Brain microvascular endothelial cell (primary cell): ENCODE data around the gene KRTAP19-2.

Source experiments
- DNase-seq: peaks from one replicate; pipeline ENCODE4 v3.0.0-alpha.2; 2020
- H3K27ac ChIP-seq: fragments of 250-450 bp; sonication (Bioruptor Pico); 2 replicates; pipeline ENCODE4 v1.5.1; 2020; ENCODE audit warnings: mild to moderate bottlenecking, moderate library complexity
- H3K27me3 ChIP-seq: fragments of 250-450 bp; sonication (Bioruptor Pico); replicated peaks from 2 replicates; pipeline ENCODE4 v1.5.1; 2020; ENCODE audit warnings: mild to moderate bottlenecking
- H3K36me3 ChIP-seq: fragments of 250-450 bp; sonication (Bioruptor Pico); replicated peaks from 2 replicates; pipeline ENCODE4 v1.5.1; 2020; ENCODE audit warnings: mild to moderate bottlenecking
- H3K4me3 ChIP-seq: 2 replicates; pipeline ENCODE4 v1.5.1; 2011; ENCODE audit warnings: low read depth, mild to moderate bottlenecking, control low read depth, low read length, moderate library complexity
- CTCF ChIP-seq: IDR thresholded peaks from 2 replicates; pipeline ENCODE4 v1.5.1; 2011; ENCODE audit warnings: low read depth, mild to moderate bottlenecking, moderate library complexity, low read length, control low read depth, inconsistent platforms; ENCODE audit errors: missing control alignments
- in situ Hi-C: cut with HindIII; loops from 2 replicates; pipeline ENCODE4 v1.10.0; 2017; ENCODE audit warnings: low sequenced_read_pairs, low pct_ligation_motif_present

KRTAP19-2 gene

GRCh38 chr21:30491963-30492428, 4.8 kb upstream of the KRTAP19-2 start, which contains the start of gene KRTAP19-3:
KRTAP19-3 (minus strand) TSS chr21:30492013; CDS start chr21:30491957, 56 bp downstream.
- no peak for TF ChIP-seq CTCF
- Histone ChIP-seq H3K27me3 (no peaks in the 10 kb centered on the region), H3K4me3 (no peak within 1 kb of the TSS), H3K36me3 (no peaks in the 10 kb centered on the region), H3K27ac (no peak within 1 kb of the TSS)
- in situ Hi-C loops: no loop called here
- no peak for DNase-seq

- TF ChIP-seq CTCF: no peak
- Histone ChIP-seq H3K36me3 (no peaks in the 10 kb centered on the region), H3K4me3 (no peak overlapping the region), H3K27me3 (no peaks in the 10 kb centered on the region), H3K27ac (no peak overlapping the region)
- no peak for DNase-seq
- in situ Hi-C loops: no loop called here
Measured at GRCh38 chr21:30486180-30486579, 1.1 kb downstream of the KRTAP19-2 start.

DNA sequence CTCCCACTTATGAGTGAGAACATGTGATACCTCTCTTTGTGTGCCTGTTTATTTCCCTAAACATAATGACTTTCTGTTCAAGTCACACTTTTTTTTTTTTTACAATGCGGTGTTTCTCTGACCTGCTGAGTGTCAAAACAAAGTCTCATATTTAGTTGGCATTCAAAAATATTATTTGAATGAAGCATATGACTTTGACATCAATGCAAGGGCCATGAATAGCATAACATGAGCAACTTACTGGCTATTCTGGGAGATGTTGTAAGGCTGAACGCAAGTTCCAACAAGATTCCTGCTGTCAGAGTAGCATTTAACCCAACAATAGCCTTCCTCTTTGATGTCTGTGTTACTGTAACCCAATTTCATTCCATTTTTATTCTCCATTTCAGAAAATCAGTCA, 5.1 kb downstream of the KRTAP19-2 start:
- no peak for TF ChIP-seq CTCF
- no peak for DNase-seq
- Histone ChIP-seq H3K4me3 (no peak overlapping the region), H3K27me3 (no peaks in the 10 kb centered on the region), H3K36me3 (no peaks in the 10 kb centered on the region), H3K27ac (no peak overlapping the region)
- in situ Hi-C loops: no loop called here

DNA sequence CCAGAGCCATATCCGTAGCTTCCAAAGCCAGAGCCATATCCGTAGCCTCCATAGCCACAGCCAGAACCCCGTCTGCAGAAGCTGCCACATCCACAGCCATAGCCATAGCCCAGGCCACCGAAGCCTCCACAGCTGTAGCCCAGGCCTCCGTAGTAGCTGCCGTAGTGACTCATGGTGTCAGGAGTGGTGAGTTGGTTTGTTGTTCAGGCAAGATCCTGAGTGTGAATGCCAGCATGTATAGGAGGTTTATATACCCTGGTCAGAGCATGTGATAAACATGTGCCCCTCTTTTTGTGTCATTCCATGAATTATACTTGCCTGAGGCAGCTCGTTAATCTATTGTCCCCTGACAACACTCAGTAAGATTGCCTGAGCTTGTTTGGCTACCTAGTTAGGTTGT, 7.1 kb downstream of the KRTAP19-2 start, which contains the start of gene KRTAP19-1:
TSS of gene KRTAP19-1 (minus strand) at position 223 of the 400 bp plus-strand sequence. CDS start at position 173, 50 bp downstream.
- TF ChIP-seq CTCF: no peak
- Histone ChIP-seq H3K4me3 (no peak within 1 kb of the TSS), H3K27me3 (no peaks in the 10 kb centered on the region), H3K36me3 (no peaks in the 10 kb centered on the region), H3K27ac (no peak within 1 kb of the TSS)
- in situ Hi-C loops: no loop called here
- no peak for DNase-seq

DNA sequence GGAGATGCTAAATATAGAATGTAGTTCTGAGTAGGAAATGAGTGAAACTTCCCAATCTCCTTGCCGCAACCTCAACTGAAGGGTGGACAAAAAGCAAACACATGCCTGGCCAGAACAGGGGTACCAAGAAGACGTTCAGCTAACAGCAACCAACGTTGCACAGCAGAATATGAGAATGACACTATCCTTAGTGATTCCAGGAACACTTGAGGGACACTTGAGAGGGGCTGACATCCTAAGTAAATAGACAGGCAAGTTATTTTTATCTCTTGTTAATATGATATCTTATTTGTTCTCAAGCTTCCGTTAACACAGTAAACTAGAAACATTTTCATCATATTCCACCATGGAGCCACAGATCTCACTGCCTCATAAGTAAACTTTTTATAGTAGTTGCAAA, 8.0 kb downstream of the KRTAP19-2 start:
- no peak for DNase-seq
- no peak for TF ChIP-seq CTCF
- in situ Hi-C loops: no loop called here
- Histone ChIP-seq H3K4me3 (no peak overlapping the region), H3K27ac (no peak overlapping the region), H3K36me3 (no peaks in the 10 kb centered on the region), H3K27me3 (no peaks in the 10 kb centered on the region)

- H3K27ac ChIP-seq: no peak overlapping the region
- DNase-seq: no peak
Measured at GRCh38 chr21:30478004-30478403, 9.2 kb downstream of the KRTAP19-2 start.

More at GRCh38 chr21:30478004-30478403, 9.2 kb downstream of the KRTAP19-2 start:
- Histone ChIP-seq H3K27me3 (no peaks in the 10 kb centered on the region), H3K4me3 (no peak overlapping the region), H3K36me3 (no peaks in the 10 kb centered on the region)
- TF ChIP-seq CTCF: no peak
- in situ Hi-C loops: no loop called here
